Fibroblast of mammary gland (primary cell): ENCODE results near the gene OTULINL.

Source experiments
- DNase-seq: peaks from one replicate; pipeline ENCODE4 v3.0.0-alpha.2; 2010; ENCODE audit warnings: low read depth
- H3K4me3 ChIP-seq: 2 replicates; pipeline ENCODE4 v1.5.1; 2011; ENCODE audit warnings: low read depth, mild to moderate bottlenecking, low read length, moderate library complexity; ENCODE audit not compliant: control insufficient read depth
- CTCF ChIP-seq: conservative IDR thresholded peaks from 2 replicates; pipeline ENCODE4 v1.5.1; 2011; ENCODE audit warnings: low read depth, low read length, inconsistent platforms; ENCODE audit not compliant: control insufficient read depth, insufficient read depth

OTULINL gene

GRCh38 chr5:14611737-14612136, 30.1 kb downstream of the OTULINL start:
- TF ChIP-seq CTCF = no peak
- no peak for DNase-seq
- H3K4me3 ChIP-seq = no peak overlapping the region

GRCh38 chr5:14614490-14614889, 32.9 kb downstream of the OTULINL start:
- TF ChIP-seq CTCF = no peak
- no peak overlapping the region for H3K4me3 ChIP-seq
- no peak for DNase-seq

- H3K4me3 ChIP-seq = no peak overlapping the region
- TF ChIP-seq CTCF = no peak
- no peak for DNase-seq
Measured at GRCh38 chr5:14615365-14615764, 33.8 kb downstream of the OTULINL start.

- no peak overlapping the region for H3K4me3 ChIP-seq
- TF ChIP-seq CTCF = no peak
- no peak for DNase-seq
Measured at GRCh38 chr5:14617441-14617840, 35.8 kb downstream of the OTULINL start.

GRCh38 chr5:14627270-14627669, 45.7 kb downstream of the OTULINL start:
- DNase-seq = no peak
- no peak for TF ChIP-seq CTCF

GRCh38 chr5:14628346-14628745, 46.8 kb downstream of the OTULINL start:
- H3K4me3 ChIP-seq = no peak overlapping the region
- DNase-seq = peak; percentile 56
- TF ChIP-seq CTCF = no peak

More at GRCh38 chr5:14627270-14627669, 45.7 kb downstream of the OTULINL start:
- H3K4me3 ChIP-seq = no peak overlapping the region

GRCh38 chr5:14630671-14631070, 49.1 kb downstream of the OTULINL start:
- no peak for TF ChIP-seq CTCF
- no peak for DNase-seq
- no peak overlapping the region for H3K4me3 ChIP-seq
